K562 (cell line): Measurements from ENCODE around the gene AGAP1. TPM values are rescaled to one million over a fixed set of nuclear protein-coding genes. Genes with fewer than 3 reads are reported as not detected.

Experiments used
- ATAC-seq: fragments of 200-7000 bp; cut with Tn5 transposase; 3 replicates; pipeline ENCODE4 v1.9.1; 2020; ENCODE audit warnings: moderate library complexity
- BruUV-seq: library from RNA; stranded (reverse); fragments of 400-500 nt; replicated peaks from 2 replicates; lab custom pipeline; 2021; lab: Mats Ljungman, UMichigan
- CTCF ChIA-PET: fragments of 300-600 bp; formaldehyde crosslinking; extraction: SDS; loops from one replicate; lab custom pipeline; 2021; ENCODE audit warnings: low intra/inter-chr PET ratio; lab: Yijun Ruan, JAX
- POLR2A ChIA-PET: fragments of 300-600, 350-650 bp; sonication (Branson Sonifier 250); formaldehyde crosslinking; extraction: SDS; loops from one replicate; lab custom pipeline; 2021; ENCODE audit warnings: antibody characterized with exemption, inconsistent platforms; lab: Yijun Ruan, JAX
- DNase-seq, 4 experiments: peaks; one replicate each; pipeline versions ENCODE4 v3.0.0 to v3.0.0-alpha.2; 2011 to 2018; ENCODE audit warnings: low spot score in 3 of 4, mixed read lengths in 3 of 4; ENCODE audit errors: extremely low read depth in 1 of 4
- FAIRE-seq: peaks from 2 replicates; lab custom pipeline; 2011; peaks lifted over from hg19 to GRCh38; lab: Jason Lieb, UNC
- H2AFZ ChIP-seq: 2 replicates; pipeline ENCODE4 v1.6.0; 2011; ENCODE audit warnings: low read depth, low read length, control low read depth, inconsistent platforms
- H3K27ac ChIP-seq: fragments of 200-600 bp; 3 replicates; pipeline ENCODE4 v1.8.0; 2011; ENCODE audit warnings: low read depth, mild to moderate bottlenecking, control low read depth, inconsistent platforms, low read length, moderate library complexity, mixed read lengths; ENCODE audit errors: extremely low read depth
- H3K27me3 ChIP-seq, 2 experiments: fragments of 300-600 bp in 1 of 2; 2 replicates in 1 of 2; 3 replicates in 1 of 2; pipeline versions ENCODE4 v1.6.0 to v1.8.0; 2011; ENCODE audit warnings: inconsistent platforms in 2 of 2, low read length in 2 of 2, mild to moderate bottlenecking in 1 of 2, mixed read lengths in 1 of 2, moderate library complexity in 1 of 2; ENCODE audit not compliant: control insufficient read depth in 2 of 2, insufficient read depth in 2 of 2
- H3K36me3 ChIP-seq: fragments of 300-600 bp; 3 replicates; pipeline ENCODE4 v1.8.0; 2011; ENCODE audit warnings: mild to moderate bottlenecking, low read length, inconsistent platforms; ENCODE audit not compliant: control insufficient read depth, insufficient read depth
- H3K4me1 ChIP-seq, 2 experiments: fragments of 200-600 bp in 1 of 2; replicated peaks in 1 of 2; 2 replicates in 1 of 2; 3 replicates in 1 of 2; pipeline versions ENCODE4 v1.5.1 to v1.8.0; 2011; ENCODE audit warnings: inconsistent platforms in 2 of 2, low read length in 2 of 2, mild to moderate bottlenecking in 1 of 2, mixed read lengths in 1 of 2, moderate library complexity in 1 of 2; ENCODE audit not compliant: control insufficient read depth in 2 of 2, insufficient read depth in 2 of 2
- H3K4me2 ChIP-seq: 2 replicates; pipeline ENCODE4 v1.6.1; 2011; ENCODE audit warnings: low read length, control low read depth, inconsistent platforms, mixed read lengths; ENCODE audit not compliant: insufficient read depth
- H3K4me3 ChIP-seq: fragments of 200-600 bp; sonication (generic), shearing (Covaris generic); 2 replicates; pipeline ENCODE4 v1.5.1; 2016; ENCODE audit warnings: control low read depth, inconsistent platforms
- H3K79me2 ChIP-seq: fragments of 200-600 bp; 3 replicates; pipeline ENCODE4 v1.8.0; 2011; ENCODE audit warnings: low read length, inconsistent platforms; ENCODE audit not compliant: control insufficient read depth, insufficient read depth
- H3K9ac ChIP-seq, 2 experiments: 2 replicates each; pipeline versions ENCODE4 v1.6.0 to v1.6.1; 2011; ENCODE audit warnings: low read depth in 2 of 2, low read length in 2 of 2, control low read depth in 1 of 2, inconsistent platforms in 1 of 2, mild to moderate bottlenecking in 1 of 2, mixed read lengths in 1 of 2; ENCODE audit not compliant: insufficient read depth in 1 of 2
- H3K9me1 ChIP-seq: one replicate; pipeline ENCODE4 v1.6.0; 2011; ENCODE audit warnings: inconsistent platforms, mild to moderate bottlenecking, low read length, moderate library complexity; ENCODE audit not compliant: control insufficient read depth, insufficient read depth
- H3K9me3 ChIP-seq: replicated peaks from 2 replicates; pipeline ENCODE4 v1.5.1; 2011; ENCODE audit warnings: low read depth, low read length, inconsistent platforms; ENCODE audit not compliant: control insufficient read depth, insufficient read depth
- H4K20me1 ChIP-seq: replicated peaks from 2 replicates; pipeline ENCODE4 v1.6.1; 2011; ENCODE audit warnings: low read length, inconsistent platforms, mixed read lengths; ENCODE audit not compliant: control insufficient read depth, insufficient read depth
- PYGO2 ChIP-seq: fragments of 450-650 bp; IDR thresholded peaks from 2 replicates; pipeline ENCODE4 v1.6.1; 2016; ENCODE audit warnings: mild to moderate bottlenecking, missing genetic modification characterization, moderate library complexity, missing compliant biosample characterization
- SMARCA4 ChIP-seq: fragments of 450-650 bp; IDR thresholded peaks from 2 replicates; pipeline ENCODE4 v1.6.1; 2016
- SPI1 ChIP-seq: IDR thresholded peaks from 2 replicates; pipeline ENCODE4 v1.6.1; 2011; ENCODE audit warnings: low read depth, low read length, control low read depth, borderline replicate concordance
- TARDBP ChIP-seq: fragments of 450-650 bp; IDR thresholded peaks from 2 replicates; pipeline ENCODE4 v1.6.1; 2016
- ZNF436 ChIP-seq: fragments of 250-450, 450-650 bp; sonication (Bioruptor Pico); formaldehyde crosslinking; IDR thresholded peaks from 2 replicates; pipeline ENCODE4 v1.7.0; 2020; ENCODE audit warnings: mild to moderate bottlenecking
- ZNF778 ChIP-seq: fragments of 450-650 bp; formaldehyde crosslinking; IDR thresholded peaks from 2 replicates; pipeline ENCODE4 v1.4.0; 2020; ENCODE audit warnings: mild to moderate bottlenecking, moderate library complexity
- WGBS: fragments of 100-300 bp; shearing (Covaris generic); methylation state at CpG from one replicate; pipeline ENCODE4 v1.1.6; 2016; ENCODE audit warnings: low coverage, mixed read lengths; ENCODE audit not compliant: insufficient coverage; ENCODE audit errors: missing lambda C conversion rate; 5-methylcytosine and 5-hydroxymethylcytosine counted together
- in situ Hi-C: fragments of 300-500 bp; cut with MboI; formaldehyde crosslinking; loops from 4 replicates; pipeline ENCODE4 v1.15.0; 2018; ENCODE audit warnings: inconsistent platforms, mixed read lengths
- intact Hi-C: fragments of 100-400 bp; cut with micrococcal nuclease; formaldehyde crosslinking; loops from 2 replicates; pipeline ENCODE4 v1.14.2; 2022
- polyA plus RNA-seq, 8 experiments: library from polyadenylated mRNA; depleted of rRNA in 4 of 8; stranded (reverse) in 5 of 8; unstranded in 3 of 8; fragments of >200 nt; fragmentation: Nextera tagmentation in 2 of 8; fragmentation: Illumina TruSeq in 1 of 8; extraction: Ambion mirVana in 2 of 8; extraction: Trizol in 1 of 8; gene quantifications; 2 replicates each; pipeline versions ENCODE4 v1.2.1 to v1.2.3, GENCODE V29; 2011 to 2014; ENCODE audit warnings: inconsistent platforms in 1 of 8, missing spikeins in 1 of 8
- total RNA-seq, 7 experiments: library from RNA; depleted of rRNA in 6 of 7; stranded (reverse); fragments of >200 nt in 6 of 7; fragmentation: Illumina TruSeq in 2 of 7; extraction: Trizol in 2 of 7; gene quantifications; 2 replicates each; pipeline versions ENCODE4 v1.2.1 to v1.2.3, GENCODE V29; 2011 to 2021; ENCODE audit warnings: low replicate concordance in 1 of 7
- TF ChIP-seq, protein P1 (sequence below), 2 experiments: fragments of 450-650 bp; IDR thresholded peaks; 2 replicates each; pipeline ENCODE4 v1.6.1; 2016
- TF ChIP-seq, protein P2 (sequence below): sonication (generic); formaldehyde crosslinking; IDR thresholded peaks from 2 replicates; pipeline ENCODE4 v1.8.1; 2023; ENCODE audit warnings: mild to moderate bottlenecking, missing genetic modification reagents

AGAP1 gene
- total and polyA plus RNA-seq, 9 of the 15 experiments (the other 6 are each of a cell fraction or from before 2014, with no cell fraction given) = 1.3 to 24.0 (median 10.6) TPM

DNA sequence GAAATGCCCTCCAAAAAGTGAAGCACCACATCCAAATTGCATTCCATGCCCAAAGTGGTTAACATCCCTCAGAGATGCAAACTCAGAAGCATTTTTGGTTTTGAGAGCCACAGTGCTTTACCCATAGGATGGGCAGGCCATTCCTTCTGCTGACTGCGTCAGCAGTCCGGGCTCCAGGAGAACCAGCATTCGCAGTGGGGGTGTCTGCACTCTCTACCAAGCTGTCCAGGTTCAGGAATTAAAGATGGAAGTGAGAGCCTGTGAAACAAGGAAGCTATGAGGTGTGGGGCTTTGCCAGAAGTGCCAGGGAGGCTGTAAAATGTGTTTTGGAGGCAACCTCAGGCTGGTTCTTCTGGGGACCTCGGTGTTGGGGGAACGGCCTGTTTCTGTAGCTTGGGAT, 205.7 kb downstream of the AGAP1 start:
- no peaks in the 10 kb centered on the region for H3K9me3 ChIP-seq
- intact Hi-C loops (no loop called here), in situ Hi-C loops (no loop called here)
- H3K27ac ChIP-seq = no peak overlapping the region
- H3K9ac ChIP-seq = no peak overlapping the region
- H3K9me1 ChIP-seq = no peaks in the 10 kb centered on the region
- H3K4me3 ChIP-seq = no peak overlapping the region
- ChIA-PET CTCF (no interaction called here), POLR2A (interaction anchor here (1.1 to 1.3 kb wide), 2 partner anchors 14 to 20 kb away, joined by 3 to 4 read pairs; no protein-coding TSS in a partner anchor)
- ATAC-seq = no peak
- no peaks in the 10 kb centered on the region for H3K36me3 ChIP-seq
- peaks cover 0 to 7% of the 10 kb centered on the region in 2 experiments; a peak in 4 of 5 replicates for H3K4me1 ChIP-seq
- H3K79me2 ChIP-seq = peaks cover 43% of the 10 kb centered on the region
- H2AFZ ChIP-seq = no peak overlapping the region
- DNase-seq = no peak
- FAIRE-seq = no peak
- TF ChIP-seq, protein P1, sequence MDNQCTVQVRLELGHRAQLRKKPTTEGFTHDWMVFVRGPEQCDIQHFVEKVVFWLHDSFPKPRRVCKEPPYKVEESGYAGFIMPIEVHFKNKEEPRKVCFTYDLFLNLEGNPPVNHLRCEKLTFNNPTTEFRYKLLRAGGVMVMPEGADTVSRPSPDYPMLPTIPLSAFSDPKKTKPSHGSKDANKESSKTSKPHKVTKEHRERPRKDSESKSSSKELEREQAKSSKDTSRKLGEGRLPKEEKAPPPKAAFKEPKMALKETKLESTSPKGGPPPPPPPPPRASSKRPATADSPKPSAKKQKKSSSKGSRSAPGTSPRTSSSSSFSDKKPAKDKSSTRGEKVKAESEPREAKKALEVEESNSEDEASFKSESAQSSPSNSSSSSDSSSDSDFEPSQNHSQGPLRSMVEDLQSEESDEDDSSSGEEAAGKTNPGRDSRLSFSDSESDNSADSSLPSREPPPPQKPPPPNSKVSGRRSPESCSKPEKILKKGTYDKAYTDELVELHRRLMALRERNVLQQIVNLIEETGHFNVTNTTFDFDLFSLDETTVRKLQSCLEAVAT (IDR thresholded peaks at IDR 0.05) = no peak
- TF ChIP-seq ZNF778 (CRISPR knock-in tag) (no peak), SPI1 (no peak), ZNF436 (no peak), PYGO2 (no peak), SMARCA4 (no peak), TARDBP (no peak)
- TF ChIP-seq, protein P2, sequence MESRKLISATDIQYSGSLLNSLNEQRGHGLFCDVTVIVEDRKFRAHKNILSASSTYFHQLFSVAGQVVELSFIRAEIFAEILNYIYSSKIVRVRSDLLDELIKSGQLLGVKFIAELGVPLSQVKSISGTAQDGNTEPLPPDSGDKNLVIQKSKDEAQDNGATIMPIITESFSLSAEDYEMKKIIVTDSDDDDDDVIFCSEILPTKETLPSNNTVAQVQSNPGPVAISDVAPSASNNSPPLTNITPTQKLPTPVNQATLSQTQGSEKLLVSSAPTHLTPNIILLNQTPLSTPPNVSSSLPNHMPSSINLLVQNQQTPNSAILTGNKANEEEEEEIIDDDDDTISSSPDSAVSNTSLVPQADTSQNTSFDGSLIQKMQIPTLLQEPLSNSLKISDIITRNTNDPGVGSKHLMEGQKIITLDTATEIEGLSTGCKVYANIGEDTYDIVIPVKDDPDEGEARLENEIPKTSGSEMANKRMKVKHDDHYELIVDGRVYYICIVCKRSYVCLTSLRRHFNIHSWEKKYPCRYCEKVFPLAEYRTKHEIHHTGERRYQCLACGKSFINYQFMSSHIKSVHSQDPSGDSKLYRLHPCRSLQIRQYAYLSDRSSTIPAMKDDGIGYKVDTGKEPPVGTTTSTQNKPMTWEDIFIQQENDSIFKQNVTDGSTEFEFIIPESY (CRISPR knock-in tag) = no peak
- WGBS = 71% methylated on average over 5 of the region's 5 CpGs
- no TSS peak for BruUV-seq
- peaks cover 46% of the 10 kb centered on the region for H4K20me1 ChIP-seq
- no peaks in the 10 kb centered on the region for H3K27me3 ChIP-seq
- no peak overlapping the region for H3K4me2 ChIP-seq
